GM19395 (cell line): ENCODE results near the gene SPDYE18.
"Not testable (repeated sequence)": the region's sequence is repeated elsewhere in the genome, so short reads cannot be mapped to it uniquely, and the experiment has no call there.

Source experiments
- ATAC-seq: cut with Tn5 transposase; IDR thresholded peaks from one replicate; pipeline ENCODE4 v1.9.1; 2021; ENCODE audit warnings: mild to moderate bottlenecking, moderate library complexity; ENCODE audit not compliant: unreplicated experiment

SPDYE18 gene

DNA sequence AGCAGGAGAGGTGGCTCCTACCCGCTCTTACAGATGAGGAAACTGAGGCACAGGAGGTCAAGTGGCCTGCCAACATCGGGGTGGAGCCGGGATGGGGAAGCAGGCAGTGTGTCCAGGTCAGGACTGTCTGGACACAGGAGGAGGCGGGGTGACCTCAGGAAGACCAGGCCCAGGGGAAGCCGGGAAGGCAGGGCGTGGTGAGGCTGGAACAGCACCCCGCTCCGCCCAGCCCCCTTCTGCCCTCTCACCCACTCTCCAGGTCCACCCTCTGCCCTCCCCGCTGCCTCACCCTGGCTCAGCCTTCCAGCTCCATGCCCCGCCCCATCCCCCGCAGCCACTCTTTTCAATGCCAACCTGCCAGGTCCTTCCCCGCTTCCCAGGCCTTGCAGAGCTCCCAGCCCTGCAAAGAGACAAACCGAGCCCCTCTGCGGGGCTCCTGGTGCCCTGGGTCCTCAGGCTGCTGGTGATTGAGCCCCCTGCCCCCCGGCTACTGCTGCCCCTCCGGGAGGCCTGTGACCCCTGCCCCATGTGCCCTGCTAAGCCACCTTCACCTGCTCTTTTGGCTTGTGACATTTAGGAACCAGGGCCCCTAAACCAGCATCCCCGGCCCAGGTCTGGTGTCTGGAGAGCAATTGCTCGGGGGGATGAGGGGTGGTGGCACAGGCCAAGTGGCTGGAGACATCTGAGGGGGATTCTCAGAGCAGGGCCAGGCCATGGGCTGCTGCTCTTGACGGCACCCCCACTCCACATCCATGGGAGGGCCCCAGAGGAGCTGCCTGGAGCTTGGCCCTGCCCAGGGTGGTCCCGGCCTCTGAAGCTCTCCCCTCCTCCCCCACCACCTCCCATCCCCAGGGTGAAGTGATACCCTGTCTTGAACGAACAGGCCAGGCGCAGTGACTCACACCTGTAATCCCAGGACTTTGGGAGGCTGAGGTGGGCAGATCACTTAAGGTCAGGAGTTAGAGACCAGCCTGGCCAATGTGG is 55.9 kb downstream of the SPDYE18 start:
- not testable (repeated sequence) for ATAC-seq

DNA sequence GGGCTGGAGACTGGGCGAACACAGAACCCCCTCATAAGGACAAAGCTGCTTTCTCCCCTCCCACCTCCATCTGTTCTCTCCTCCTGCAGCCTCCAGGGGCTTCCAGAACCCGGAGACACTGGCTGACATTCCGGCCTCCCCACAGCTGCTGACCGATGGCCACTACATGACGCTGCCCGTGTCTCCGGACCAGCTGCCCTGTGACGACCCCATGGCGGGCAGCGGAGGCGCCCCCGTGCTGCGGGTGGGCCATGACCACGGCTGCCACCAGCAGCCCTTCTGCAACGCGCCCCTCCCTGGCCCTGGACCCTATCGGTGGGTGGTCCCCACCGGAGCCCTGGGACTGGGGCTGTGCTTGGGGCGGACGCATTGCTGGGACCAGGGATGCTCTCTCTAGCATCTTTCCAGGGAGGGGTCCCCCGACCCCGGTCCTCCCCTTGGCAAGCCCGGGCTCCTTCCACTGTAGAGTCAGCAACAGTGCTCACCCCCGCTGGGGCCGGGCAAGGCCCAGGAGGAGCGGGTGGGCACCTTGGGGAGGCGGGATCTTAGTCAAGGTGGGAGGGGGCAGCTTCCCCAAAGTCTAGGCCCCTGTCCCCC is 56.8 kb downstream of the SPDYE18 start:
- not testable (repeated sequence) for ATAC-seq

DNA sequence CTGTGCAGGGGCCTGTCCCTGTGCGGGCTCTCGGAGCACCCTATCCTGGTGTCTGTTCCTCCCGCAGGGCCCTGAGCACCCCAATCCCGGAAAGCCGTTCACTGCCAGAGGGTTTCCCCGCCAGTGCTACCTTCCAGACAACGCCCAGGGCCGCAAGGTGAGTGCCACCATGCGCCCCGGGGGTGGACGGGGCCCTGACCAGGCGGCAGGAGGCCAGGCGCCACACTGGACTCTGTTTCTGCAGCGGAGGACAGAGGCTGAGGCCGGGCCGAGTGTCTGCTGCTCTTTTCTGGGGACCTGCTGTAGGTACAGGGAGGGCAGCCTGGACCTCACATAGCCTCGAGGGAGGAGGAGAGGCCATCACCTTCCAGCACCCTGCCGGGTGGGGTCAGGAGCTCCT is 58.2 kb downstream of the SPDYE18 start:
- not testable (repeated sequence) for ATAC-seq

DNA sequence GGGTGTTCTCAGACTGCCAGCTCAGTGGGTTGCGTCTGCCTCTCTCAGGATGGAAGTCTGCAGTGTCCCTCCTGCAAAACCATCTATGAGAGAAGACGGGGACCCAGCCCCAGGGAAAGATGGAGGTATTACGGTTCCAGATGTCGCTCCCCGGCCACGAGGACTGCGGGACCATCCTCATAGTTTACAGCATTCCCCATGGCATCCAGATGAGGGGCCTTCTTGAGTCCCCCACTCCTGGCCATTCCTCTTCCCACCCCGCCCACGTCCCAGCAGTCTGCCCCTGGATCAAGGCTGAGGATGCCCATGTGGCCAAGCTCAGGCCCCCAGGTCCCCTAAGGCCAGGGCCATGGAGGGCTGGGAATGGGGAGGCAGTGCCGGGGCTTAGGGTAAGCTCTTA is 59.1 kb downstream of the SPDYE18 start:
- ATAC-seq = not testable (repeated sequence)

DNA sequence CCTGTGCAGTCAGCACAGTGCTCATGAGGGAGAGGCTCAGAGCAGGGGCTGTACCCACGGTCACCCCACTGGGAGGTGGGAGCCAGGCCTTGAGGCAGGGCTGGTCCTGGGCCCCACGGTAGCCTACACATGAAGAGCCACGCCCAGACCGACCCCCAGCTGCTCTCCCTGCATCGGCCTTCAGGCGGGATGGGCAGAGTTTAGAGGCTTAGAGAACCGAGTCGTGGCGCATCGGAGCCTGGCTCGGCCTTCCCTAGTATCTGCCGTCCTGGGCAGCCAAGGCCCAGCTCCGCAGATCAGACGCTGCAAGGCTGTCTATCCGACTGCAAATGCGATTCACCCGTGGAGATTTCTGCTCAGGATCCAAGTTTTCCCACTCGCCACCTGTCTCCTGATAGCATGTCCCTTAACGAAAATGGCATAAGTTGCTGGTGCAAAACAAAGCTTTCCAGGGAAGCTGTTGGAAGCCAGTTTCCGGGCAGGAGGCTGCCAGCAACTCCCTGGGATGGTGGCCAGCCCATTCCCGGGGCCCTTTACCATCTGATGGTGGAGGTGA is 59.6 kb downstream of the SPDYE18 start:
- not testable (repeated sequence) for ATAC-seq

DNA sequence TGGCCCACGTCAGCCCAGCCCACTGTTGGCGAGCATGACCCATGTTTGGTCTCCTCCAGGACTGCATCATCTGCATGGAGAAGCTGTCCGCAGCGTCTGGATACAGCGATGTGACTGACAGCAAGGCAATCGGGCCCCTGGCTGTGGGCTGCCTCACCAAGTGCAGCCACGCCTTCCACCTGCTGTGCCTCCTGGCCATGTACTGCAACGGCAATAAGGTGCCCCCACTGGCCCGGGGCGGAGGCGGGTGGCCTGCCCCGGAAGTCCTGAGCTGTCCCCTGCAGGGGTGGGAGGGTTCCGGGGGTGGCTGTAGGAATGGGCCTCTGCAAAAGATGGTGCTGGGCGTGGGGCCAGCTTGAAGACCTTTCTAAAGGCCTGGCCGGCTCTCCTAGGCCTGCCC is 60.3 kb downstream of the SPDYE18 start:
- not testable (repeated sequence) for ATAC-seq
